ENCODE measurements around the gene LIMS1.
A peak's percentile ranks its signal among the peaks of the same experiment; 100 is the strongest.
"Not testable (repeated sequence)": the region's sequence is repeated elsewhere in the genome, so short reads cannot be mapped to it uniquely, and the experiment has no call there.

LIMS1 gene

DNA sequence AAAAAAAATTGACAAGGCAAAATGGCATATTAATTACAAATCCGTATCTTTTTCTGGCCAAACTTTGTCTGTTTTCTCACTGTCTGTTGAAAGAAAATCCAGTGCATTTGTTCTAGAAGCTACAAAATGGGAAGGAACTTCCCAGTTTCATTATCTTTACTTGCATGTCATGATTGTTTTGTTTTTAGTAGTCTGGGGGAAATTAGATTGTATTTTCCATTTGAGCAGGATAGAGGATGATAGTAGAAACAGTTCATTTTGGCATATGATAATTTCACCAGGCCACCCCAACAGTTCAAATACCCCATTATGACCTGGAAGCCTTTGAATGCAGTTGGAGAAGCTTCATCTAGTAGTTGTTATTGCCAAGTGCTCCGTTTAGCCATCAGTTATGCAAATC lies 107.5 kb downstream of the LIMS1 start:
- no peak for DNase-seq

DNA sequence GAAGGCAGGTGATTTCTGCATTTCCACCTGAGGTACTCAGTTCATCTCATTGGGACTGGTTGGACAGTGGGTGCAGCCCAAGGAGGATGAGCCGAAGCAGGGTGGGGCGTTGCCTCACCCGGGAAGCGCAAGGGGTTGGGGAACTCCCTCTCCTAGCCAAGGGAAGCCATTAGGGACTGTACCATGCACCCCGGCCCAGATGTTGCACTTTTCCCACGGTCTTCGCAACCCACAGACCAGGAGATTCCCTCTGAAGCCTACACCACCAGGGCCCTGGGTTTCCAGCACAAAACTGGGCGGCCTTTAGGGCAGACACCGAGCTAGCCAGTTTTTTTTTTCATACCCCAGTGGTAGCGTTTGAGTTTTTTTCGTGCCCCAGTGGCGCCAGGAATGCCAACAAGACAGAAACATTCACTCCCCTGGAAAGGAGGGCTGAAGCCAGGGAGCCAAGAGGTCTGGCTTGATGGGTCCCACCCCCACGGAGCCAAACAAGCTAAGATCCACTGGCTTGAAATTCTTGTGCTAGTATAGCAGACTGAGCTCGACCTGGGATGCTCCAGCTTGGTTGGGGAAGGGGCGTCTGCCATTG lies 109.1 kb downstream of the LIMS1 start:
- DNase-seq = no peak

DNA sequence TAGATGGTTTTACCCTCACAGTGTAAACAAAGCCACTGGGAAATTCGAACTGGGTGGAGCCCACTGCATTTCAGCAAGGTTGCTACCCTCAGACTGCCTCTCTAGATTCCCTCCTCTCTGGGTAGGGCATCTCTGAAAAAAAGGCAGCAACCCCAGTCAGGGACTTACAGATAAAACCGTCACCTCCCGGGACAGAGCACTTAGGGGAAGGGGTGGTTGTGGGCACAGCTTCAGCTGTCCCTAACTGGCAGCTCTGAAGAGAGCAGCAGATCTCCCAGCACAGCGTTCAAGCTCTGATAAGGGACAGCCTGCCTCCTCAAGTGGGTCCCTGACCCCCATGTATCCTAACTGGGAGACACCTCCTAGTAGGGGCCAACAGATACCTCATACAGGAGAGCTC lies 109.6 kb downstream of the LIMS1 start:
- not testable (repeated sequence) for DNase-seq

DNA sequence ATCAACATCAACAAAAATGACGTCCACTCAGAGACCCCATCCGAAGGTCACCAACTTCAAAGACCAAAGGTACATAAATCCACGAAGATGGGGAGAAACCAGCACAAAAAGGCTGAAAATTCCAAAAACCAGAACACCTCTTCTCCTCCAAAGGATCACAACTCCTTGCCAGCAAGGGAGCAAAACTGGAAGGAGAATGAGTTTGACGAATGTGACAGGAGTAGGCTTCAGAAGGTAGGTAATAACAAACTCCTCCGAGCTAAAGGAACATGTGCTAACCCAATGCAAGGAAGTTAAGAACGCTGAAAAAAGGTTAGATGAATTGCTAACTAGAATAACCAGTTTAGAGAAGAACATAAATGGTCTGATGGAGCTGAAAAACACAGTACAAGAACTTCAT lies 110.2 kb downstream of the LIMS1 start:
- DNase-seq = not testable (repeated sequence)

DNA sequence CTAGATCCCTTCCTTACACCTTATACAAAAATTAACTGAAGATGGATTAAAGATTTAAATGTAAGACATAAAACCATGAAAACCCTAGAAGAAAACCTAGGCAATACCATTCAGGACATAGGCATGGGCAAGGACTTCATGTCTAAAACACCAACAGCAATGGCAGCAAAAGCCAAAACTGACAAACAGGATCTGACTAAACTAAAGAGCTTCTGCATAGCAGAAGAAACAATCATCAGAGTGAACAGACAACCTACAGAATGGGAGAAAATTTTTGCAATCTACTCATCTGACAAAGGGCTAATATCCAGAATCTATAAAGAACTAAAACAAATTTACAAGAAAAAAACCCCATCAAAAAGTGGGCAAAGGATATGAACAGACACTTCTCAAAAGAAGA lies 114.5 kb downstream of the LIMS1 start:
- not testable (repeated sequence) for DNase-seq

DNA sequence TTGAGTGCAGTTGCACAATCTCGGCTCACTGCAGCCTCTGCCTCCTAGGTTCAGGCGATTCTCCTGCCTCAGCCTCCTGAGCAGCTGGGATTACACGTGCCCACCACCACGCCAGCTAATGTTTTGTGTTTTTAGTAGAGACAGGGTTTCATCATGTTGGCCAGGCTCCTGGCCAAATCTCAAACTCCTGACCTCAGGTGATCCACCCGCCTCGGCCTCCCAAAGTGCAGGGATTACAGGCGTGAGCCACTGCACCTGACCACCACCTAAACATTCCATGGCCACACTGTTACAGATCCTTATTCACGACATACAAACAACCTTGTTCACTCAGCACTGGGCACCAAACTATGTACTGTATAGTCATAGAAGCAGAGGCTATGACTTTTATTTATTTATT lies 116.2 kb downstream of the LIMS1 start:
- DNase-seq = not testable (repeated sequence)

DNA sequence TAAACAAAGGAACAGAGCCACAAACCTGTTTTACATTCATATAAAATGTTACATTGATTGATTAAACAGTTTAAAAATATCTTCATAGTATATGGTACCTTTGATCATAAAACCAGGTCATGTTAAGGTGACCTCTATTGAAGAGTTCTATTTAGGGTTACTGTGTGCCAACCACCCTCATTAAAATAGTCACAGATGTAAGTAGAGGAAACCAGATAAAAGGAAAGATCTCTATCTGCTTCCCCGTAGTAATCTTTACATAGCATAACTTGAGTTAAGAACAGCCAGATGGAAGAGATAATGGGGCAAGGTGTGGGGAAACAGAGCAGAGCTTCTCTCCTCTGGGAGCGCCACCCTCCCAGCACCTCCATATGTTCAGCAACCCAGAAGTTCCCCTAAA lies 117.2 kb downstream of the LIMS1 start:
- DNase-seq = not testable (repeated sequence)

DNA sequence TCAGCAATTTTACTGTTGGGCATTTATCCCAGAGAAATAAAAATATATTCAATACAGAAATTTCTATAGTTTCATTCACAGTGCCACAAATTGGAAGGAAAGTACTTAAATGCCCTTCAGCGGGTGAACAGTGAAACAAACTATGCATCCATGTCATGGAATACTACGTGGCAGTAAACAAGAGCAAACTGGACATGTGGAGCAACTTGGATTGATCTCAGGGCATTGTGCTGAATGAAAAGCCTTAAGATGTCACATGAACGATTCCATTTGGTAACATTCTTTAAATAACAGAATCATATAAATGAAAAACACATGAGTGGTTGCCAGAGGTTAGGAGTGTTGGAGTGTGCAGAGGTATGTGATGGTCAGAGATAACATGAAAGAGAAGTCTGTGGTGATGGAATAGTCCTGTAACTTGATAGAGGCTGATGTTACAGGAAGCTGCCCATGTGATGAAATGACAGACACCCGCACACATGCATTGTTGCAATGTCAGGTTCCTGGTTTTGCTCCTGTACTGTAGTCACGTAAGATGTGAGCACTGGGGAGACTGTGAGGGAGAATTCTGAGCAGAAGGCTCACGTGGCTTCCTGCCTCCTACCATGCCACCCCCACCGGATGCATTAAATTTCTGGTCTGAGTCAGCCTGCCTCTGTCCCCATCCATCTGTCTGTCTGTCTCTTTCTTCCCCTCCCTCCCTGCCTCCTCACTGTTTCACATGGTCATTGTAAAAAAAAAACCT lies 118.1 kb downstream of the LIMS1 start:
- peak; percentile 65 for DNase-seq

DNA sequence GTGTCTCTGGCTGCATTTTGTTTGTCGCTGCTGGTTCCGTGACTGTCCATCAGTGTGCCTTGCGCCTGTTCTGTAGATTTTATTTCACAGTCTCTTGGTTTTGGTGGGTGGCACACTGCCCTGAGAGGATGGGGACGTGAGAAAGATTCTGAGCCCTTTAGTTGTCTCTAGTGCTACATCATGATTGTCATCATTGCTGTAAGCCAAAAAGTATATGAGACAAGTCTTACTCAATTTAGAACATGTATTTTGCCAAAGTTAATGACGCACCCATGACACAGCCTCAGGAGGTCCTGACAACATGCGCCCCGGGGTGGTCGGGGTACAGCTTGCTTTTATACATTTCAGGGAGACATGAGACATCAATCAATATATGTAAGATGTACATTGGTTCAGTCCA lies 119.2 kb downstream of the LIMS1 start:
- not testable (repeated sequence) for DNase-seq

DNA sequence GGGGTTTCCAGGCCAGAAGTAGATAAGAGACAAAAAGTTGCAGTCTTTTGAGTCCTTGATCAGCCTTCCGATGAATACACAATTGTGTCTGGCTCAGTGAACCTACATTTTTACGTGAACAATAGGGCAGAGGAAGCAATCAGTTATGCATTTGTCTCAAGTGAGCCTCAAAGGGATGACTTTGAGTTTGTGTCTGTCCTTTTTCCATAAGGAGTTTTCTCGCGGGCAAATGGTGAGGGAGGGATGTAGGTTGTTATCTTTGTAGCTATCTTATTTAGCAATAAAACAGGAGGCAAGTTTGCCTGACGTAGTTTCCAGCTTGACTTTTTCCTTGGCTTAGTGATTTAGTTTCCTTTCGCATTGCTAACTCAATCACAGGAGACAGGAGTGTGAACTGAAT lies 119.6 kb downstream of the LIMS1 start:
- DNase-seq = not testable (repeated sequence)

DNA sequence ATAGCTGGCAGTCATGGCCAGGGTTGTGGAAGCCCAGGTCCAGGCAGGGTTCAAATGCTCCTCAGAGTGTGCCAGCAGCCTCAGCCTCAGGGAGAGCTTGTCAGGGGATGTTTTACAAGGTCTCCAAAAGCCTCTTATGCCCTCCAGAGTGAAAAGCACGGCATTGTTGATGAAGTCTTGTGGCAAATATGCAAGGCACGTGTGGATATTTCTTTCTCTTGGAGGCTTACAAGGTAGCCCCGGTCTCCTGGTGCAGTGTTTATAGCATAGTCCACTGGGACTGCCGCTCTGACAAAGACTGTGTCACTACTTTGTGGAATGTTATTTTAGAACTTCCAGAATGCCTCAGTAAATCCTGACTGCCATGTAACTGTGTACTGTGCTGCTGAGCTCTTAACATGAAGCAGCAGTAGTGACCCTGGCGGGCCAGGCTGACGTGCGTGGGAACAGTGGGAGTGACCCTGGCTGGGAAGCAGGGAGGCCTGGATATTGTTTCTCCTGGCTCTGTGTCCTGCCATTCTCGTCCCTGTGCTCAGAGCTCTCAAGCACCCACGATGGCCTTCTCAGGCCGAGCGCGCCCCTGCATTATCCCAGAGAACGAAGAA lies 120.4 kb downstream of the LIMS1 start:
- not testable (repeated sequence) for DNase-seq

DNA sequence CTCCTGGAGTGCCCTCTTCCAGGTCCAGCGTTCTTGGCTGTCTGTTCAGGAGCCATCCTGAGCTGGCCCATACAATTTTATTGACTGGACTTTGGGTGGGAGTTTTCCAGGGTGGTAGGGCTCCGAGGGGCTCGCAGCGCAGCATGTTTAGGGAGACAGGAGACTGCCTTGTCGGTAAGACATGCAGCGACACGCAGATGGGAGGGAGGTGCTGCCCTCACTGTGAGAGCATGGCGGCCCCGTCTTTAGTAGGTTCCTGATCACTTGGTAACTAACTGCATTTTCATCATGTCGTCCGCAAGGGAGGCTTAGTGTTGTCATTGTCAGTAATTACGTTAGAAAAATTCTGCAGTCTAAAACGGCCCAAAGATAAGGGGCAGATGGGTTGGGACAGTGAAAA lies 121.0 kb downstream of the LIMS1 start:
- DNase-seq = not testable (repeated sequence)

DNA sequence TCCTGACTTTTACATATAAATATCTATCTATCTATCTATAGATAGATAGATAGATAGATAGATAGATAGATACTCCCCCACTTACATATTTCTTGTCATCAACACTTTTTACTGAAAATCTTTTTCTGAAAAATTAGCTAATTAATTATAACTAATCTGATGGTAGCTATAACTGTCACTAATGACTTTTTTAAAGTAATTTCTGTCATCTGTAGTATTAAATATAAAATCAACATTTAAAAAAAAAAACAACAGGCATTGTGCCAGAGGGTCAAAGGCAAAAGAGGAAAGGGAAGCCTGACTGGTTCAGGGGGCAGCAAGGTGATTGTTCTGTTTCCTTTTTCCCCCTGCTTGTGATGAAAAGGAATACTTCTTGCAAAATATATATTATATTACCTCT lies 122.0 kb downstream of the LIMS1 start:
- DNase-seq = not testable (repeated sequence)

DNA sequence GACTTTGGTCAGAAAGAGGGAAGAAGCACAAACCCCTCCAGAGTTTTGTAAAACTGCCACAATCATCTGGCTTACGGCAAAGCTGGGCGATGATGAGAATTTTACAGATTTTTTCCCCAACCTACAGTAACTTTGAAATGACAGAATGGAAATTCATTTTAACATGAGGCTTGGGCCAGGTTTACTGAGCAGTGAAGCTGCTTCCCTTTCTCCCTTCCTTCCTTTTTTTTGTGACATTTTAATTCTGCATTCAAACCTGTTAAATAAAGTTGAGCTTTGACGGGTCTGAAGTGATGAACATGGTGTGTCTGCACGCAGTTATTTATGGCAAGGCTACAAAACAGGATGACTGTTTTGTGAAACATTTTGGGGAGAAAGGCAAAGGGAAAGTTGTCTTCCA lies 123.2 kb downstream of the LIMS1 start:
- DNase-seq = not testable (repeated sequence)

DNA sequence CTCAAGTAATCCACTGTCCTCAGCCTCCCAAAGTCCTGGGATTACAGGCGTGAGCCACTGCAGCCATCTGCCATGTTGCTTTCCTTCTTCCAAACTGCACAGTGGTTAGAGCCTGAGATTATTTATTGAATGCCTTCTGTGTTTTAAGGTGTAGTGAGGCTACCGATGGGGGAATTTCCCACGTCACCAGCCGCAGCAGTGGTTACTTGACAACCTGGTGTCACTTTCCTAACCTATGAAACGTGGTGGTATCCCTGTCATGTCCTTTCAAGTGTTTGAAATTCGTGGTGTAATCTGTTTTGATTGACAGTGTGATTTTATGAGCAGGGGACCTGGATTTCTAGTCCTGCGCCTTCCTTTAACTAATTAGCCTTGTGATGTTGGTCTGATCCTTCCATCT lies 124.3 kb downstream of the LIMS1 start:
- not testable (repeated sequence) for DNase-seq

DNA sequence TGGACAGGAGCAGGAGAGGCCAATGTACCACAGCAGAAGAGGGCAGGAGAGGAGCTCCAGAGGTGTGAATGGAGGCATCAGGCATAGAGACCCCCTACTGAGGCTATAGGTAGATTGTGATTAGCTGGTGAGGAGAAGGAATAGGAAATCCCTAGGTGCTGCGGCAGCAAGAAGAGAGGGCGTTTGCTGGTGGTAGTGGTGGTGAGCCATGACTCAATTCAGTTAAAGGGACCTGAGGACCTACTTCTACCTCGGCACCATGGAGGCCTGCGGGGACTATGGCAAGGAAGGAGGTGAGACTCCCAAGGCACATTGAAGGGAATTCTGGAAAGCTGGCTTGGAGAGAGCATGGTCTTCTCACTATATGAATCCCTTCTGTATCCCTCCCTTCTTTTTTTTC lies 127.2 kb downstream of the LIMS1 start:
- DNase-seq = not testable (repeated sequence)

DNA sequence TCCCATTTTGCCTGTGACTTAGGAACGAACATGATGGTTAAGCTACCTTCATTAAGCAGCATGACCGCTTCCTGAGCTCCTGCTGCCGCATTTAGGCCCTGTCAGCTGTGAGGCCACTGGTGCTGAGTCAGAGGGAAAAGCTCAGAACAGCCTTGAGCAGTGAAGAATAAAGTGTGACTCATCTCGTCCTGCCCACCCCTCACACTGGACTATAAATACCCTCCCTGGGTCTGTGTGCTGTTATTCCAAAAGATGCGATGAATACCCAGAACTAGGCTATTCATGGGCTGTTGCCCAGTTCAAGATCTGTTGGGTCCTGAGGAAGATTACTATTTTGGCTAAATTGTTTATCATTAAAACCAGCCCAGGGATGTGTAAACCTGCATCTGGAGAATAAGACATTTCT lies 127.9 kb downstream of the LIMS1 start:
- DNase-seq = not testable (repeated sequence)

DNA sequence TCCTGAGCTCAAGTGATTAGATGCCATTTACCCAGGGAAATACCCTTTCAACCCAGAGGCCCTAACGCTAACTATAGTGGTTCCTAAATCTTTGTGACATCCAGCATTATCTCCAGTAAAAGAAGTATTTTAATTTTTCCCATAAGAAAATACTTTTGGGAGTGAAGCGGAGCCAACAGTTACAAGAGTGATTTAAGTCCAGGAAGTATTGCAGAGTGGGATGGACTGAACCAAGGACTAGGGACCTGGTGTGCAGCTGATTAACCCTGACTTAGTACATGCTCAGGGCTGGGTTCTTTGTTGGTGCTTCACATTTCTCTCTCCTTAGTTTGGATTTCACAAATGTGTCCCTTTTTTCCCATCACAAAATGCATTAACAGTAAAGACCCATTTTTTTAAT lies 129.1 kb downstream of the LIMS1 start:
- not testable (repeated sequence) for DNase-seq

DNA sequence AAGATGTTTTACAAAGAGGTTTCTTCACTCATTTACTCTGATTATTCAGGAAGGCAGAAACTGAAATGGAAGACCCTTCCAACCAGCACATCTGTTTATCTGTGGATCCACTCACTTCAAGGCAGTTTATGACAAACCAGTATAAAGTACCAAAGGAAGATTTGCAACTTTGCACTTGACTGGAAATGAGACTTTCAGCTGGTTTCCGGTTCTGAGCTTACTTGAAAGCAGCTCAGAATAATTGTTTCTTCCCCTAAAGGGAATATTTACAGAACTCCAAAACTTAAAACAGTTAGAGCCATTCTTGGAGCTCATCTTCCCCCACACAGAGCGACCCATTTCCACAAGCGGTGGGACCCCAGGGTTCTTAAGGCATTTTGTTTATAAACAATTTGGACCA lies 129.8 kb downstream of the LIMS1 start:
- not testable (repeated sequence) for DNase-seq

DNA sequence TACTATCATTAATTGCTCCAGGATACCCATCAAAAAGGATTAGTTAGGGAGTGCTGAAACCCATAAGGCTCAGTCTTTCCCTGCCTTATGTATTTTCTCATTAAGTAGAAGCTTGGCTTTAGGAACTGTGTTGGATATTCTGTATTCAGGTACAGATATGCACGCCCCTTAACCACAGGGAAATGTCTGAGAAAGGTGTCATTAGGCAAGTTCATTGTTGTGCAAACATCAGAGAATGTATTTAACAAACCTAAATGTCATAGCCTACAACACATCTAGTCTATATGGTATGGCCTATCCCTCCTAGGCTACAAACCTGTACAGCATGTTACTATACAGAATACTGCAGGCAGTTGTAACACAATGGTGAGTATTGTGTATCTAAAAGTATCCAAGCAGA lies 130.7 kb downstream of the LIMS1 start:
- DNase-seq = not testable (repeated sequence)

DNA sequence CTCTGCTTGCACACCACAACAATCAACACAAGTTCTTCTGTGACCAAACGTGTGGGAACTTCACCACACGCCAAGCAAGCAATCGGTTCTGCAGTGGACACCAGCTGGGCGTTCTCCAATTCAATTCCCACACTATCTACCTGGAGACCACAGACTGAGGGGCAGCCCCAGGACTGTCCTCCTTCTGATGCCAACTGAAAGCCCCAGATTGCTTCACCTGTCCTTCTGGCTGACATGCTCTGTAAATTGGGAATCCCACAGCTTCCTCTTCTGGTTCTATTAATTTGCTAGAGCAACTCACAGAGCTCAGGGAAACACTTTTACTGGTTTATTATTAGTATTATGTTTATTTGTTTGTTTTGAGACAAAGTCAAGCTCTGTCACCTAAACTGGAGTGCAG lies 131.7 kb downstream of the LIMS1 start:
- not testable (repeated sequence) for DNase-seq

DNA sequence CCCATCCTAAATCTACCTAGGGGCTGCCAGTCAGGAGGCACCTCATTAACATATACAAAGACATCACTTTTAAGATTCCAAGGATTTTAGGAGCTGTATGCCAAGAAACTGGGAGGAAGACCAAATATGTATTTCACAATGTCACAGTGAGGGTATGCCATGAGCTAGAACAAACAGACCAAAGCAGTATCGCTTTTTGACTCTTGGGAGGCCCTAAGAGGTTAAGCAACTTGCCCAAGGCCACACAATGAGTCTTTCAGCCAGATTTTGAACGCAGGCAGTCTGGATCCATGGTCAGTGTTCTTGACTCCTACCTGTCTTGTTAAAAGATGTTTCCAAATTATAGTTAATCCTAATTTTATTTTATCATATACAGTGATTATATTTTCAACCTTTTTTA lies 132.9 kb downstream of the LIMS1 start:
- not testable (repeated sequence) for DNase-seq

DNA sequence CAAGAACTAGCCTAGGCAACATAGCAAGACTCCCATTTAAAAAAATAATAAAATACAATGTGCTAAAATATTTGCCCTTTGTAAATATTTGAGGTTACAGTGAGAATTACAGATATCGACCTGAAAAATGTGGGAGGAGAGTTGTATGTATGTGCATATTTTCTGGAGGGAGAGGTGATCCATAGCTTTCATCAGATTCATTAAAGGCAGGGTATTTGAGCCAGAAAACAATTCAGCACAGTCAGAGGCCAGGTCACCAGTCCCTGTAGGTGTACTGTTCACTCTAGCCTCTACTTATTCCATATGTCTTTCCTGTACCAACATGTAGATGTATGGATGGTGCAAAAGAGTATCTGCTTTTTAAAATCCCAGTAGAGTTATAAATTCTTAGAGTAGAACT lies 136.0 kb downstream of the LIMS1 start:
- DNase-seq = not testable (repeated sequence)

DNA sequence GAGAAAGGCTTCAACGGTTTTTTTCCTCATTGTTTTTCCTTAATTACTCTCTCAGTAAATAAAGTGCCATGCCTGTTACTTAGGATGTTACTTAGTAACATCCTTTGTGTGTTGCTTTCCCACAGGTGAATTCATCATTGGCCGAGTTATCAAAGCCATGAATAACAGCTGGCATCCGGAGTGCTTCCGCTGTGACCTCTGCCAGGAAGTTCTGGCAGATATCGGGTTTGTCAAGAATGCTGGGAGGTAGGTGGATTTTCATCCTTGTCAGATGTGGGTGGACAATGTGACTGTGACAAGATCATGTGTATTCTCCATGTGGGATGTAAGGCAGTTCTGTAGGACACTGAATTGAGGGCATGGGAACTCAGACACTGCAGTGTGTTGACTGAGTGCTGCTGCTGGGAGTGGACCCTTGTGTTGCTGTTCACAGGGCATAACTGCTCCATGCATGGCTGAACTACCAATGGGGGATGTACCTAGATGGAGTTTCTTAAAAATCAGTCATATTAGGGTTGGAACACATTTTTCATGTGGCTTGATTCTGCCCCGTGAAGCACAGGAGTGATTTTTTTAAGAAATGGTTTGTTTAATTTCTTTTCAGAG lies 138.0 kb downstream of the LIMS1 start:
- not testable (repeated sequence) for DNase-seq

Measured in stimulated activated CD4-positive, alpha-beta T cell treated with anti-CD3 and anti-CD28 coated beads, Interleukin-1b, Interleukin-23, amount 100 ng/mL, for 48 hours (primary cell).